K562 (cell line): ENCODE data around the gene HFE.

Source experiments
- ATF7 ChIP-seq: fragments of 450-650 bp; IDR thresholded peaks from 2 replicates; pipeline ENCODE4 v1.7.1; 2014; ENCODE audit warnings: mild to moderate bottlenecking, moderate library complexity
- E2F3 ChIP-seq: fragments of 250-450 bp; sonication (Bioruptor Pico); IDR thresholded peaks from 2 replicates; pipeline ENCODE4 v1.4.0; 2020; ENCODE audit warnings: mild to moderate bottlenecking
- EP300 ChIP-seq: IDR thresholded peaks from 2 replicates; pipeline ENCODE4 v1.6.1; 2012; ENCODE audit warnings: low read length, improper control_type of control experiment
- JUNB ChIP-seq: fragments of 450-650 bp; formaldehyde crosslinking; conservative IDR thresholded peaks from 2 replicates; pipeline ENCODE4 v1.4.0; 2020; ENCODE audit warnings: mild to moderate bottlenecking
- KDM1A ChIP-seq, 2 experiments: fragments of 450-650 bp; IDR thresholded peaks; 2 replicates each; pipeline ENCODE4 v1.6.1; 2016; ENCODE audit warnings: mild to moderate bottlenecking in 2 of 2
- MTA2 ChIP-seq: fragments of 450-650 bp; IDR thresholded peaks from 2 replicates; pipeline ENCODE4 v1.6.1; 2016; ENCODE audit warnings: low read depth
- MTA3 ChIP-seq: fragments of 450-650 bp; formaldehyde crosslinking; IDR thresholded peaks from 2 replicates; pipeline ENCODE4 v1.6.1; 2017; ENCODE audit warnings: mild to moderate bottlenecking, borderline replicate concordance
- NCOA1 ChIP-seq: fragments of 450-650 bp; IDR thresholded peaks from 2 replicates; pipeline ENCODE4 v1.6.1; 2016; ENCODE audit warnings: low read depth
- TAF15 ChIP-seq: fragments of 200-400 bp; formaldehyde crosslinking; IDR thresholded peaks from 2 replicates; pipeline ENCODE4 v1.6.1; 2017; ENCODE audit warnings: mild to moderate bottlenecking, low read depth, low read length, moderate library complexity
- TEAD4 ChIP-seq, 2 experiments: sonication (generic) in 1 of 2; formaldehyde crosslinking in 1 of 2; IDR thresholded peaks; 2 replicates each; pipeline versions ENCODE4 v1.6.1 to v1.8.0; 2012 to 2022; ENCODE audit warnings: borderline replicate concordance in 1 of 2, inconsistent platforms in 1 of 2, low read length in 1 of 2, mild to moderate bottlenecking in 1 of 2, missing genetic modification reagents in 1 of 2
- ZNF23 ChIP-seq: fragments of 250-450 bp; sonication (Bioruptor Pico); IDR thresholded peaks from 2 replicates; pipeline ENCODE4 v1.4.0; 2020; ENCODE audit warnings: mild to moderate bottlenecking
- ZNF253 ChIP-seq: fragments of 250-450 bp; sonication (Bioruptor Pico); conservative IDR thresholded peaks from 2 replicates; pipeline ENCODE4 v1.6.1; 2021; ENCODE audit warnings: mild to moderate bottlenecking

DNA sequence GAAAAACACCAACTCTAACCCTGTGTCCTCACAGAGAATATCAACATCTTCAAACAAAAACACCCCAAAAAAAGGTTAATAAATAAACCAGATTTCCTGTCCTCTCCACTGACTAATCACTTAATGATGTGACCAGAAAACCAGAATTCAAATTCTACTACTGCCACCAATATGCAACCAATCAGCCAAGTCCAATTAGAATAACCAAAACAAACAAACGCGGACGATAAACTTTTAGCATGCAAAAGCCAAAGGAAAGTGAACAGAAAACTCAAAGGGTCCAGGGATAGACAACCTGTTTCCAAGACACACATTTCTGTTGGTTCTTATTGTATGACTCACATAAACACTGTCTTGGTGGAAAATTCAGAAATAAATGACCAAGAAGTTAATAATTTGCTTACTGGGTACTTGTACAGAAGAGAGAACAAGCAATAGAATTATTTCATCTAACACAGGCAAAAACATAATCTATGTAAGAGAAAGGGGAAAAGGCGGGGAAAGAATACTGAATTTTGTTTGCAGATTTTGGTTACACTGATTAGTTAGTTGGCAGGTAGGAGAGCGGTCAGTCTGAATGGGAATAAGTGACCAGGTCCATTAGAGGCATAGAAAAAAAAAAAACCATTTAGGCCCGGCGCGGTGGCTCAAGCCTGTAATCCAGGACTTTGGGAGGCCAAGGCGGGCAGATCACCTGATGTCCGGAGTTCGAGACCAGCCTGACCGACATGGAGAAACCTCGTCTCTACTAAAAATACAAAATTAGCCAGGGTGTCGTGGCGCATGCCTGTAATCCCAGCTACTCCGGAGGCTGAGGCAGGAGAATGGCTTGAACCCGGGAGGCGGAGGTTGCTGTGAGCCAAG is 34.1 kb downstream of the HFE start:
- TF ChIP-seq JUNB (CRISPR knock-in tag) (no peak), TAF15 (no peak), MTA3 (no peak), KDM1A (IDR thresholded peaks at IDR 0.05) (no peak), NCOA1 (no peak), E2F3 (CRISPR knock-in tag) (no peak), ATF7 (no peak), TEAD4 (IDR thresholded peaks at IDR 0.05; ENCODE audit: low read length) (no peak), TEAD4 (CRISPR knock-in tag; IDR thresholded peaks at IDR 0.05; ENCODE audit: borderline replicate concordance) (no peak), ZNF253 (CRISPR knock-in tag) (no peak), EP300 (no peak), ZNF23 (CRISPR knock-in tag) (no peak), MTA2 (0 out of 2 replicates have a peak, but pooled peaks have one; percentile 24)
